ENCODE results near the gene BTG4.

GRCh38 chr11:111561306-111561705, 49.1 kb upstream of the BTG4 start:
- TF ChIP-seq, protein P1, sequence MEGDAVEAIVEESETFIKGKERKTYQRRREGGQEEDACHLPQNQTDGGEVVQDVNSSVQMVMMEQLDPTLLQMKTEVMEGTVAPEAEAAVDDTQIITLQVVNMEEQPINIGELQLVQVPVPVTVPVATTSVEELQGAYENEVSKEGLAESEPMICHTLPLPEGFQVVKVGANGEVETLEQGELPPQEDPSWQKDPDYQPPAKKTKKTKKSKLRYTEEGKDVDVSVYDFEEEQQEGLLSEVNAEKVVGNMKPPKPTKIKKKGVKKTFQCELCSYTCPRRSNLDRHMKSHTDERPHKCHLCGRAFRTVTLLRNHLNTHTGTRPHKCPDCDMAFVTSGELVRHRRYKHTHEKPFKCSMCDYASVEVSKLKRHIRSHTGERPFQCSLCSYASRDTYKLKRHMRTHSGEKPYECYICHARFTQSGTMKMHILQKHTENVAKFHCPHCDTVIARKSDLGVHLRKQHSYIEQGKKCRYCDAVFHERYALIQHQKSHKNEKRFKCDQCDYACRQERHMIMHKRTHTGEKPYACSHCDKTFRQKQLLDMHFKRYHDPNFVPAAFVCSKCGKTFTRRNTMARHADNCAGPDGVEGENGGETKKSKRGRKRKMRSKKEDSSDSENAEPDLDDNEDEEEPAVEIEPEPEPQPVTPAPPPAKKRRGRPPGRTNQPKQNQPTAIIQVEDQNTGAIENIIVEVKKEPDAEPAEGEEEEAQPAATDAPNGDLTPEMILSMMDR (IDR thresholded peaks at IDR 0.05; ENCODE audit: extremely low read depth in 1 of 2, insufficient read depth in 1 of 2, low read depth in 1 of 2, low read length in 2 of 2), result no peak
- no peak for TF ChIP-seq POLR2AphosphoS5 (IDR thresholded peaks at IDR 0.05; ENCODE audit: insufficient read depth, low read depth, low read length)
